Breast epithelium (tissue), 4 donors: ENCODE results near the gene BOD1L1. TPM values are rescaled to one million over a fixed set of nuclear protein-coding genes. Genes with fewer than 3 reads are reported as not detected.

ENCODE experiments used
- DNase-seq, 2 donors: peaks; one replicate each; pipeline ENCODE4 v3.0.0-alpha.2; 2019; ENCODE audit warnings: low spot score in 2 of 2
- H3K27ac ChIP-seq, 2 donors: fragments of 200-600 bp; sonication (generic) in 1 of 2; one replicate each; pipeline ENCODE4 v1.5.1; 2016 to 2019; ENCODE audit warnings: mild to moderate bottlenecking in 1 of 2
- H3K27me3 ChIP-seq, 2 donors: fragments of 200-600 bp; sonication (generic) in 1 of 2; one replicate each; pipeline versions ENCODE4 v1.5.1 to v1.6.0; 2017 to 2019; ENCODE audit warnings: control low read depth in 1 of 2, mild to moderate bottlenecking in 1 of 2
- H3K36me3 ChIP-seq: fragments of 200-600 bp; one replicate; pipeline ENCODE4 v1.5.1; 2019
- H3K4me1 ChIP-seq, 2 donors: fragments of 200-600 bp; sonication (generic); one replicate each; pipeline ENCODE4 v1.5.1; 2016 to 2019; ENCODE audit warnings: control low read depth in 1 of 2
- H3K4me3 ChIP-seq, 3 donors: fragments of 200-600 bp; sonication (generic); 1 replicate in 2 of 3; 2 replicates in 1 of 3; pipeline ENCODE4 v1.5.1; 2016 to 2019; ENCODE audit warnings: mild to moderate bottlenecking in 3 of 3, moderate library complexity in 2 of 3
- H3K9me3 ChIP-seq, 2 donors: fragments of 200-600 bp; sonication (generic) in 1 of 2; one replicate each; pipeline ENCODE4 v1.5.1; 2016 to 2019; ENCODE audit warnings: control low read depth in 1 of 2
- POLR2A ChIP-seq: fragments of 450-650 bp; IDR thresholded peaks from one replicate; pipeline ENCODE4 v1.6.1; 2016; ENCODE audit warnings: antibody characterized with exemption, mild to moderate bottlenecking, moderate library complexity
- POLR2AphosphoS5 ChIP-seq, 3 donors: sonication (generic); formaldehyde crosslinking; IDR thresholded peaks; one replicate each; pipeline ENCODE4 v1.6.1; 2017; ENCODE audit warnings: antibody characterized with exemption in 3 of 3
- intact Hi-C: fragments of 100-400 bp; cut with DNase I; formaldehyde crosslinking; loops from one replicate; pipeline ENCODE4 v1.15.1; 2023; ENCODE audit warnings: low total_unique reads
- total RNA-seq, 3 donors: library from RNA; depleted of rRNA; stranded (reverse); fragments of >200 nt; gene quantifications; one replicate each; pipeline ENCODE4 v1.1.0, GENCODE V29; 2016
- TF ChIP-seq, protein P1 (sequence below), 3 donors: fragments of 450-650 bp; IDR thresholded peaks; one replicate each; pipeline ENCODE4 v1.5.1; 2016 to 2017; ENCODE audit warnings: antibody characterized with exemption in 3 of 3, mild to moderate bottlenecking in 3 of 3, moderate library complexity in 3 of 3

The BOD1L1 gene
- total RNA-seq, 3 donors from 2014 or later = 49.0 to 68.3 (median 56.0) TPM

DNA sequence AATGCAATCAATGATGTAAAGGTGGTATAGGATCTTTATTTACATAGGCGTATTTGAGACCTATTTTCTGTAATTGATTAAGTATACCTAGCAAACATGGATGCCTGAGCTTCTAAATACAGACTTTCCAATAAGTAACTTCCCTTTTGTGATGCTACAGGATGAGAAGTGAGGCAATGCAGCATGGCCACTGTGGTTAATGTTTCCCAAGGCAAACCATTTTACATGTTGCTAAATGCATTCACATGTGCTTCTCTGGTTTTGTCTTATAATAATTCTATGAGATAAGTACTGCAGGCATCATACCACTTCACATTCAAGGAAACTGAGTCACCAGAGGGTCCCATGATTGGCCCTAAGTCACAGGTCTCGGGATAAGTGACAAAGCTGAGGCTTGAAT is 47.5 kb downstream of the BOD1L1 start:
- H3K36me3 ChIP-seq = no peaks in the 10 kb centered on the region
- no peaks in the 10 kb centered on the region for H3K27me3 ChIP-seq
- intact Hi-C loops = no loop called here
- H3K27ac ChIP-seq = no peak overlapping the region
- H3K9me3 ChIP-seq = no peaks in the 10 kb centered on the region
- DNase-seq = no peak
- no peak overlapping the region for H3K4me3 ChIP-seq
- H3K4me1 ChIP-seq = no peaks in the 10 kb centered on the region
- no peak for TF ChIP-seq POLR2A
- TF ChIP-seq POLR2AphosphoS5 (IDR thresholded peaks at IDR 0.05) = no peak
- TF ChIP-seq, protein P1, sequence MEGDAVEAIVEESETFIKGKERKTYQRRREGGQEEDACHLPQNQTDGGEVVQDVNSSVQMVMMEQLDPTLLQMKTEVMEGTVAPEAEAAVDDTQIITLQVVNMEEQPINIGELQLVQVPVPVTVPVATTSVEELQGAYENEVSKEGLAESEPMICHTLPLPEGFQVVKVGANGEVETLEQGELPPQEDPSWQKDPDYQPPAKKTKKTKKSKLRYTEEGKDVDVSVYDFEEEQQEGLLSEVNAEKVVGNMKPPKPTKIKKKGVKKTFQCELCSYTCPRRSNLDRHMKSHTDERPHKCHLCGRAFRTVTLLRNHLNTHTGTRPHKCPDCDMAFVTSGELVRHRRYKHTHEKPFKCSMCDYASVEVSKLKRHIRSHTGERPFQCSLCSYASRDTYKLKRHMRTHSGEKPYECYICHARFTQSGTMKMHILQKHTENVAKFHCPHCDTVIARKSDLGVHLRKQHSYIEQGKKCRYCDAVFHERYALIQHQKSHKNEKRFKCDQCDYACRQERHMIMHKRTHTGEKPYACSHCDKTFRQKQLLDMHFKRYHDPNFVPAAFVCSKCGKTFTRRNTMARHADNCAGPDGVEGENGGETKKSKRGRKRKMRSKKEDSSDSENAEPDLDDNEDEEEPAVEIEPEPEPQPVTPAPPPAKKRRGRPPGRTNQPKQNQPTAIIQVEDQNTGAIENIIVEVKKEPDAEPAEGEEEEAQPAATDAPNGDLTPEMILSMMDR (IDR thresholded peaks at IDR 0.05) = no peak

GRCh38 chr4:13577660-13578059 is 49.9 kb downstream of the BOD1L1 start:
- TF ChIP-seq POLR2AphosphoS5 (IDR thresholded peaks at IDR 0.05) (no peak), POLR2A (no peak)
- TF ChIP-seq, protein P1 (IDR thresholded peaks at IDR 0.05) = no peak
- H3K27ac ChIP-seq = no peak overlapping the region
- no peaks in the 10 kb centered on the region for H3K4me1 ChIP-seq
- no peak for DNase-seq
- H3K36me3 ChIP-seq = no peaks in the 10 kb centered on the region
- no peak overlapping the region for H3K4me3 ChIP-seq
- no peaks in the 10 kb centered on the region for H3K9me3 ChIP-seq
- H3K27me3 ChIP-seq = no peaks in the 10 kb centered on the region
- intact Hi-C loops = no loop called here

GRCh38 chr4:13570916-13571315 is 56.6 kb downstream of the BOD1L1 start:
- intact Hi-C loops = no loop called here
- H3K27me3 ChIP-seq = no peaks in the 10 kb centered on the region
- no peak for DNase-seq
- H3K4me1 ChIP-seq = no peaks in the 10 kb centered on the region
- H3K36me3 ChIP-seq = peaks cover 29% of the 10 kb centered on the region
- no peak overlapping the region for H3K4me3 ChIP-seq
- H3K9me3 ChIP-seq = no peaks in the 10 kb centered on the region
- TF ChIP-seq POLR2A (no peak), POLR2AphosphoS5 (IDR thresholded peaks at IDR 0.05) (no peak)
- TF ChIP-seq, protein P1 (IDR thresholded peaks at IDR 0.05) = no peak
- H3K27ac ChIP-seq = no peak overlapping the region

DNA sequence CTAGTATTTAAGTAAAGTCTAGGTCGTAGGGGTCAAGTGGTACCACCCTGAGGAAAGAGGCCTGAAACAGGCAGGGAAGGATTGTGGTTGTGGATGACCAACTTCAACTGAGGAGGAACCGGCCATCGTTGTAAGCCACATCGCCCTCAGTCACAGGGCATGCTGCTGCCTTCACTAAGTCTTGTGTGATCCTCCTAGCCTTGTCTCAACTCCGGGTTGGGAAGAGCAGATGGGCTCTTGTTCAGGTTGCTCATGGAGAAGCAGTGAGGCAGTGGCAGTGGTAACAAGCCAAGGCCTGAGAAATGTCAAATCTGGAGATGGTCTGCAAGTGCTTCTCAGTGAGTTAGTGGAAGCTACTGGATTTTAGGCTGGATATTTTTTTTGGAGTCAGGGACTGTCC is 60.4 kb downstream of the BOD1L1 start:
- Histone ChIP-seq H3K27ac (no peak overlapping the region), H3K36me3 (peaks cover 25% of the 10 kb centered on the region), H3K4me1 (no peaks in the 10 kb centered on the region), H3K9me3 (no peaks in the 10 kb centered on the region), H3K27me3 (no peaks in the 10 kb centered on the region), H3K4me3 (no peak overlapping the region)
- intact Hi-C loops = no loop called here
- TF ChIP-seq POLR2A (no peak), POLR2AphosphoS5 (IDR thresholded peaks at IDR 0.05) (no peak)
- TF ChIP-seq, protein P1 (IDR thresholded peaks at IDR 0.05) = no peak
- DNase-seq = no peak

GRCh38 chr4:13562876-13563275 is 64.6 kb downstream of the BOD1L1 start:
- no peaks in the 10 kb centered on the region for H3K36me3 ChIP-seq
- no peak for DNase-seq
- H3K27ac ChIP-seq = no peak overlapping the region
- no peak overlapping the region for H3K4me3 ChIP-seq
- no peaks in the 10 kb centered on the region for H3K9me3 ChIP-seq
- no peaks in the 10 kb centered on the region for H3K27me3 ChIP-seq
- intact Hi-C loops = no loop called here
- TF ChIP-seq, protein P1 (IDR thresholded peaks at IDR 0.05) = no peak
- TF ChIP-seq POLR2AphosphoS5 (IDR thresholded peaks at IDR 0.05) (no peak), POLR2A (no peak)
- H3K4me1 ChIP-seq = no peaks in the 10 kb centered on the region
